Erythroblast (primary cell): ENCODE data around the gene IFIT2.
A peak's percentile ranks its signal among the peaks of the same experiment; 100 is the strongest.

Experiments
- DNase-seq, 2 experiments: peaks; one replicate each; lab custom pipeline; 2025; lab: John Stamatoyannopoulos, UW
- GATA1 ChIP-seq: IDR thresholded peaks from 2 replicates; pipeline ENCODE4 v1.6.1; 2011; ENCODE audit warnings: low read depth, mild to moderate bottlenecking, control low read depth, low read length, moderate library complexity
- POLR2A ChIP-seq: IDR thresholded peaks from 2 replicates; pipeline ENCODE4 v1.6.1; 2011; ENCODE audit warnings: mild to moderate bottlenecking, low read length

The IFIT2 gene, protein sequence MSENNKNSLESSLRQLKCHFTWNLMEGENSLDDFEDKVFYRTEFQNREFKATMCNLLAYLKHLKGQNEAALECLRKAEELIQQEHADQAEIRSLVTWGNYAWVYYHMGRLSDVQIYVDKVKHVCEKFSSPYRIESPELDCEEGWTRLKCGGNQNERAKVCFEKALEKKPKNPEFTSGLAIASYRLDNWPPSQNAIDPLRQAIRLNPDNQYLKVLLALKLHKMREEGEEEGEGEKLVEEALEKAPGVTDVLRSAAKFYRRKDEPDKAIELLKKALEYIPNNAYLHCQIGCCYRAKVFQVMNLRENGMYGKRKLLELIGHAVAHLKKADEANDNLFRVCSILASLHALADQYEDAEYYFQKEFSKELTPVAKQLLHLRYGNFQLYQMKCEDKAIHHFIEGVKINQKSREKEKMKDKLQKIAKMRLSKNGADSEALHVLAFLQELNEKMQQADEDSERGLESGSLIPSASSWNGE

GRCh38 chr10:89301721-89302445 lies at the start of gene IFIT2:
Gene IFIT2, plus strand, starts transcription at chr10:89302046. Its CDS starts 78 bp downstream, at chr10:89302124.
- peak; percentile 62 to 76 for DNase-seq
- TF ChIP-seq POLR2A (no peak), GATA1 (no peak)

GRCh38 chr10:89252225-89252585 lies 49.6 kb upstream of the IFIT2 start:
- no peak for DNase-seq

GRCh38 chr10:89255091-89255579 lies 46.7 kb upstream of the IFIT2 start:
- DNase-seq, result peak in 1 of 2 experiments; percentile 12

More at GRCh38 chr10:89252225-89252585, 49.6 kb upstream of the IFIT2 start:
- no peak for TF ChIP-seq POLR2A
- no peak for TF ChIP-seq GATA1

DNA sequence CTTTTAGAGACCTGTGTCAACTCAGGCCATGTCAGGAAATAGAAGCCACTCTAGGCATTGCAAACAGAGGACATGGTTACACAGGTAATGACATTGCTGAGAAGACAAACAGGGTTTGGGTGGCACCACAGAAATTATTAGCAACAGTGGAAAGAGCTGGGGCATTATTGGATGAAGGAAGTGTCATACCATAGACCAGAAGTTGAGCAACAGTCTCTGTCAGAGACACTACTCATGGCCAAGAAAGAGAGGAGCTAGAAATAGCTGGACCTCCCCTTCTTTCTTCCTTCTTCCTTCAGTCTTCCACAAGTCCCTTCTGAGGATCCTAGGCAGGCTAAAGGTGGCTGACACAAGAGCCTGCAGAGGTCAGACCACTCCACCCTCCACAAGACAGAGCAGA lies 46.1 kb upstream of the IFIT2 start:
- DNase-seq, result no peak
- TF ChIP-seq GATA1 (no peak), POLR2A (no peak)

DNA sequence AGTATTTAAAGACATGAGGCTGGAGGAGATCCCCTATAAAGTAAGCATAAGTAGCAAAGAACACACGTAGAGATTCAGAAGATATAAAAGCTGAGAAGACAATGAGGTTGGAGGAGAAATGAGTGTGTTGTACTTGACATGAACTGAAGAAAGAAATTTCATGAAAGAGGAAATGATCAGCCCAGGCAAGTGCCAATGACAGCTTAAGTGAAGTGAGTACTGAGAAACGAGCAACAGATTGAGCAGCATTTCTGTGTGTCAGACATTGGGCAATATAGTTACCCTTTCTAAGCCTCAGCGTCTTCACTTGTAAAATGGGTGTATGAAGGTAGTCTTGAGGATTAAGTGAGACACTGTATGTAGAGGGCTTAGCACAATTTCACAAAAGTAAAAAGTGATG lies 45.5 kb upstream of the IFIT2 start:
- DNase-seq, result no peak
- no peak for TF ChIP-seq GATA1
- TF ChIP-seq POLR2A, result no peak

- TF ChIP-seq GATA1 (no peak), POLR2A (no peak)
- no peak for DNase-seq
Observed at GRCh38 chr10:89256962-89257361, 44.9 kb upstream of the IFIT2 start.

DNA sequence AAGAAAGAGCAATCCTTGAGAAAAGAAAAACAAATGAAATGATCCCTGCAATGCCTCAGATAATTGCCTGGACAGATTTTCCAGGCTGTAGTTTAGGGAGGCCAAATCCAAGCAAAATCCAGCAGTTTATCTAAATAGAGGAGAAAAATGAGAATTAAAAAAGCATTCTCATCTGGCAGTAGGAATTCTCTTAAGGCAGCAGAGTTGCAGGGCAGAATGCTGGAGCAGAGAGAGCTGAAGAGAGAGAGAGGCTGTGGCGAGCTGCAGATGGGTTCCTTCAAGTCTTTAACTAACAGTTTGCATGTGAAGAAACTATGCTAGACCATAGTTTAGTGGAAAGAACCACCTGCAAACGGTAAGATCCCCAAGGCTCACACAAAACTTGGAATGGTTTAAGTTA lies 44.3 kb upstream of the IFIT2 start:
- TF ChIP-seq POLR2A, result no peak
- no peak for TF ChIP-seq GATA1
- DNase-seq, result no peak

DNA sequence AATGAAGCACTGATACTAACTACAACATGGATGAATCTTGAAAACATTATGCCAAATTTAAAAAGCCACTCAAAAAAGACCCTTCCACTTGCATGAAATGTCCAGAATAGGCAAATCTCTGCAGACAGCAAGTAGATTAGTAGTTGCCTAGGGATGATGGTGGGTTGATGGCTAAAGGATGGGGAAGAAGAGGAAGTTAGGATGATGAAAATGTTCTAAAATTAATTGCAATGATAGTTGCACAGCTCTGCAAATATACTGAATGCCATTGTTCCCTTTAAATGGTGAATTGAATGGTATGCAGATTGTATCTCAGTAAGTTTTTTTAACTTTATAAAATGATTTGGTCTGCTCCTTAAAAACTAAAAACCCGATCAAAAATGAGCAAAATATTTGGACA lies 43.0 kb upstream of the IFIT2 start:
- no peak for DNase-seq
- no peak for TF ChIP-seq POLR2A
- TF ChIP-seq GATA1, result no peak

DNA sequence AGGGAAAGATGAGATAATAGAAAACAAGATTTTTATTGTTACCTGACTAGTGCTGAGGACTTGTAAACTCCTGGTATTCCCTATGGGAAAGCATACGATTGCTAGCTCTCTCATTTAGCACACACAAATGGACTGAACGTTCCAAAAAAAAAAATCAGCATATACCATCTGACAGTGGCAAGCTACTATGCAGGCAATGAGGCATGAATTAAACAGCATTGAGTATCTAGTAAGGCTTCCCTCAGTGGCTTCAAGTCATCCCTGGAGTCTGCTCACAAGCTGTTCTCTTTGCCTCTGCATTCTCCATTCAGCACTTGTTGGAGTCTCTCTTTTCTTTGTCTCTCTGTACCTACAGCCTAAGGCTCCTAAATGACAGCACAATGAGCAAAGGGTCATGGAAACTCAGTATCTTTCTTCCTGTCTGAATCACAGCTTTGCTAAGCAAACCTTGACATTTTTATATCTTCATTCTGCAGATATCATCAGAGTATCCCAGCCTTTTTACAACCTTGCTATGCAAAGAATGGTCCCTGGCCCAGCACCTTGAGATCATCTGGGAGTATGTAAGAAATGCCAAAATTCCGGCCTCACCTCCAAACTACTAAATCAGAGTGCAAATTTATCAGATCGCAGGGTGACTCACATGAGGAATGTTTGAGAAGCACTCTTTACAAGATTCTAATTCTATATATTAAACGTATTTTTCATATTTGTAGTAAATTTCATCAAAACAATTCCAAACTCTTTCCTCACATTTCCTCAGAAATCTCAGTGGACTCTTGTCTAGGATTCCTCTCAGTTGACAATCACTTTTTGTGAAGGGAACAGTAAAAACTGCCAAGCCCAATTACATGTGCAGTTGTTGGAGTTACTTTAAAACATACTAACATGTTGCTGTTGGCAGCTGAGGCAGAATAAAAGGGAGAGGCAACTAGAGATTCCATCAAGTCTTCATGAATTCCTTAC lies 39.5 kb upstream of the IFIT2 start:
- no peak for DNase-seq
- TF ChIP-seq POLR2A (no peak), GATA1 (no peak)

- no peak for DNase-seq
Observed at GRCh38 chr10:89263091-89263490, 38.8 kb upstream of the IFIT2 start.

GRCh38 chr10:89263531-89263930 lies 38.3 kb upstream of the IFIT2 start:
- TF ChIP-seq POLR2A (no peak), GATA1 (no peak)
- DNase-seq, result no peak

More at GRCh38 chr10:89263091-89263490, 38.8 kb upstream of the IFIT2 start:
- TF ChIP-seq GATA1 (no peak), POLR2A (no peak)

DNA sequence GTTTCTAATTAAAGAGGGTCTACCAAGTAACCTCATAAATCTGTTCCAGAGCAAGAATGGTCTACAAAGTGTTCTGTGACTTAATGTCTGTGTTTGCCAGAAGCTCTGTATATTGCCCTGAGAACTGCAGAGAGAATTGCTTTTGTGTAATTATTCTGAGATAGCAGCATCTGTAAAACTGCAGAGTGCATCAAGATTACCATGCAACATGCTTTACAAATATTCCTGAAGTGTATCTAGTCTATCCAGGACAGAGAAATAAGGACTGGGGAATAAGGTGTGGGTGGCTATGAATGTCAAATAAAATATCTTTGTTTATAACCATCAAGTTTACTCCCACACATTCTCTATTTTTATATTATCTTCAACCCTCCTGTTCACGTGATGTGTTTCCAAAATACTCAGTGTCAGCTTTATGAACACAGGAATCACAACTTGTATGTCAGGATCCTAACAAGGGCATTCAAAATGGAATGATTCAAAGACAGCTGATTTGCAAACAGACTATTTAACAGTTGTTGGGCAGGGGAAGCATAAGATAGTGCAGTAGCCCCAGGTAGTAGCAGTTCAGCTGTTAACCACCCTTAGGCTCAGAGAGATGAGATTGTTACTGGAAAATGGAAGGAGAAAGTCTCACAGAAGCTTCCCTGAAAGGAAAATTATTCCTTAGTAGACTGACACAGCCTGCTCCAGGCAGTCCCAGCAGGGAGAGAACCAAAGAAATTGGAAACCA lies 35.0 kb upstream of the IFIT2 start:
- TF ChIP-seq GATA1, result no peak
- no peak for TF ChIP-seq POLR2A
- DNase-seq, result no peak
